ENCODE results near the gene CA7. TPM values are rescaled to one million over a fixed set of nuclear protein-coding genes. Genes with fewer than 3 reads are reported as not detected.

The CA7 gene
- total RNA-seq, 1 experiment from 2014 or later: not detected

GRCh38 chr16:66830422-66831404 is 13.5 kb upstream of the CA7 start, which contains the start of gene NAE1:
Gene NAE1 (minus strand): TSS chr16:66830976. CDS start chr16:66830899, 77 bp downstream.
- ATAC-seq (peak; percentile 96), DNase-seq (ENCODE audit: low read depth, low spot score) (peak; percentile 50)
- TF ChIP-seq REST (IDR thresholded peaks at IDR 0.05; ENCODE audit: insufficient read depth in 1 of 2, low read depth in 2 of 2, low read length in 1 of 2) (no peak), TCF7L2 (IDR thresholded peaks at IDR 0.05; ENCODE audit: low read depth, low read length) (no peak), SIN3A (IDR thresholded peaks at IDR 0.05; ENCODE audit: borderline replicate concordance, insufficient read depth, low read depth, low read length) (no peak; the same call in 1 of the 2 replicates), POLR2AphosphoS5 (IDR thresholded peaks at IDR 0.05; ENCODE audit: low read depth, low read length) (peak; percentile 71), CTCF (IDR thresholded peaks at IDR 0.05) (peak; percentile 97)
- CTCF ChIA-PET: interaction anchor here (0.6 to 1.9 kb wide), 8 partner anchors 11 to 179 kb away, joined by 3 to 28 read pairs (median 4); no protein-coding TSS in a partner anchor
- Histone ChIP-seq H3K36me3 (ENCODE audit: control insufficient read depth, insufficient read depth, low read length) (peaks cover 3% of the 10 kb centered on the region; the same call in 1 of the 2 replicates), H3K9me3 (ENCODE audit: control insufficient read depth, insufficient read depth, low read depth, low read length) (no peaks in the 10 kb centered on the region), H3K27ac (ENCODE audit: low read length) (peak within 1 kb of the TSS; percentile 80), H3K4me3 (ENCODE audit: low read depth in 2 of 2, low read length in 2 of 2) (peak within 1 kb of the TSS; percentile 73 to 74), H3K27me3 (ENCODE audit: control insufficient read depth, insufficient read depth, low read length) (no peaks in the 10 kb centered on the region), H3K4me1 (ENCODE audit: control insufficient read depth, insufficient read depth, low read length) (peaks cover 6% of the 10 kb centered on the region; the same call in 1 of the 2 replicates)
- in situ Hi-C loops (cut with HindIII; ENCODE audit: low pct_unique_long_range_greater_than_20kb, low sequenced_read_pairs): no loop called here
- BruUV-seq (replicated peaks): no TSS peak
- intact Hi-C loops (cut with micrococcal nuclease; ENCODE audit: unreplicated experiment): loop anchor here (5.0 kb wide), 1 partner anchor 37 kb away; no protein-coding TSS in a partner anchor
- POLR2A ChIA-PET: interaction anchor here (0.6 kb wide), 1 partner anchor 12 kb away, joined by 5 read pairs; no protein-coding TSS in a partner anchor

GRCh38 chr16:66832190-66832589 is 12.0 kb upstream of the CA7 start:
- H3K36me3 ChIP-seq (ENCODE audit: control insufficient read depth, insufficient read depth, low read length): no peaks in the 10 kb centered on the region
- ChIA-PET POLR2A (no interaction called here), CTCF (no interaction called here)

More at GRCh38 chr16:66832190-66832589, 12.0 kb upstream of the CA7 start:
- in situ Hi-C loops (cut with HindIII; ENCODE audit: low pct_unique_long_range_greater_than_20kb, low sequenced_read_pairs): no loop called here
- intact Hi-C loops (cut with micrococcal nuclease; ENCODE audit: unreplicated experiment): loop anchor here (5.0 kb wide), 1 partner anchor 35 kb away; no protein-coding TSS in a partner anchor
- no peak overlapping the region for H3K4me3 ChIP-seq (ENCODE audit: low read depth in 2 of 2, low read length in 2 of 2)
- no peaks in the 10 kb centered on the region for H3K9me3 ChIP-seq (ENCODE audit: control insufficient read depth, insufficient read depth, low read depth, low read length)
- BruUV-seq (replicated peaks): no TSS peak
- H3K27ac ChIP-seq (ENCODE audit: low read length): no peak overlapping the region
- DNase-seq (ENCODE audit: low read depth, low spot score): no peak
- H3K4me1 ChIP-seq (ENCODE audit: control insufficient read depth, insufficient read depth, low read length): peaks cover 6% of the 10 kb centered on the region; the same call in 1 of the 2 replicates
- TF ChIP-seq POLR2AphosphoS5 (IDR thresholded peaks at IDR 0.05; ENCODE audit: low read depth, low read length) (no peak), CTCF (IDR thresholded peaks at IDR 0.05) (no peak), SIN3A (IDR thresholded peaks at IDR 0.05; ENCODE audit: borderline replicate concordance, insufficient read depth, low read depth, low read length) (no peak), TCF7L2 (IDR thresholded peaks at IDR 0.05; ENCODE audit: low read depth, low read length) (no peak), REST (IDR thresholded peaks at IDR 0.05; ENCODE audit: insufficient read depth in 1 of 2, low read depth in 2 of 2, low read length in 1 of 2) (no peak)
- no peaks in the 10 kb centered on the region for H3K27me3 ChIP-seq (ENCODE audit: control insufficient read depth, insufficient read depth, low read length)
- no peak for ATAC-seq

All from Panc1 (cell line).